HFFc6 (cell line): ENCODE data around the gene STX11. TPM values are rescaled to one million over a fixed set of nuclear protein-coding genes. Genes with fewer than 3 reads are reported as not detected.
A peak's percentile ranks its signal among the peaks of the same experiment; 100 is the strongest.

Experiments
- DNase-seq: peaks from one replicate; pipeline ENCODE4 v3.0.0-alpha.2; 2018
- H3K27ac Mint-ChIP-seq: 2 replicates; pipeline ENCODE4 v1.8.0; 2020; ENCODE audit warnings: mild to moderate bottlenecking, mixed read lengths
- H3K27me3 Mint-ChIP-seq: 2 replicates; pipeline ENCODE4 v1.8.0; 2021; ENCODE audit warnings: mild to moderate bottlenecking, moderate library complexity, mixed read lengths; ENCODE audit not compliant: insufficient read depth
- H3K36me3 Mint-ChIP-seq: 2 replicates; pipeline ENCODE4 v1.8.0; 2021; ENCODE audit warnings: low read depth, mixed read lengths
- H3K4me1 Mint-ChIP-seq: 2 replicates; pipeline ENCODE4 v1.8.0; 2020; ENCODE audit warnings: low read depth, mixed read lengths
- H3K4me3 Mint-ChIP-seq: 2 replicates; pipeline ENCODE4 v1.8.0; 2020; ENCODE audit warnings: mild to moderate bottlenecking, moderate library complexity, mixed read lengths
- H3K9me3 Mint-ChIP-seq: 2 replicates; pipeline ENCODE4 v1.8.0; 2020; ENCODE audit warnings: mild to moderate bottlenecking, mixed read lengths
- total RNA-seq, 6 experiments: library from RNA; stranded (reverse); fragmentation: NEBNext Ultra II Directional; extraction: Animal tissue kit (Norgen Biotek cat#: 25700); gene quantifications; 2 replicates in 1 of 6; 3 replicates in 5 of 6; pipeline ENCODE4 v1.2.3, GENCODE V29; 2021
- TF ChIP-seq, protein P1 (sequence below): fragments of 200-600 bp; sonication (generic); IDR thresholded peaks from 2 replicates; pipeline ENCODE4 v1.5.0; 2021; ENCODE audit warnings: antibody characterized with exemption, mild to moderate bottlenecking

Gene STX11
- total RNA-seq, 6 experiments from 2014 or later, result 0.30 to 0.53 (median 0.37) TPM

DNA sequence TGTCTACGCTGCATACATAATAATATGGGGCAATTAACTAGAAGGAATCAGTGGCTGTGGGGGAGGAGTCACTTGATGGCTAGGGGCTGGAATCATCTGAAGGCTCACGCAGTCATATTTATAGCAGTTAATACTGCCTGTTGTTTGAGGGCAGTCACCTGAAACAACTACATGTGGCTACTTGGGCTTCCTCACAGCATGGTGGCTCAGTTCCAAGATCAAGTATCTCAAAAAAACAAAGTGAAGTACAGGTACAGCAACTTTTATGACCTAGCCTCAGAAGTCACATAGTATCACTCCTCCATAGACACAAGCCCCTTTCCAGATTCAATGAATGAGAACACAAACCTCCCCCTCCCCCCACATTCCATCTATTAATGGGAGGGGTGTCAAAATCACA lies 63.7 kb downstream of the STX11 start:
- H3K4me3 Mint-ChIP-seq, result no peak overlapping the region
- 0 out of 2 replicates have a peak, but pooled peaks cover 7% of the 10 kb centered on the region for H3K36me3 Mint-ChIP-seq

GRCh38 chr6:144214622-144215401 lies 64.5 kb downstream of the STX11 start:
- Mint-ChIP-seq H3K36me3 (0 out of 2 replicates have a peak, but pooled peaks cover 7% of the 10 kb centered on the region), H3K27ac (peak overlapping the region; percentile 90), H3K27me3 (peaks cover 11% of the 10 kb centered on the region), H3K4me3 (peak overlapping the region; percentile 94), H3K9me3 (peaks cover 11% of the 10 kb centered on the region), H3K4me1 (peaks cover 38% of the 10 kb centered on the region)
- no peak for DNase-seq
- TF ChIP-seq, protein P1, sequence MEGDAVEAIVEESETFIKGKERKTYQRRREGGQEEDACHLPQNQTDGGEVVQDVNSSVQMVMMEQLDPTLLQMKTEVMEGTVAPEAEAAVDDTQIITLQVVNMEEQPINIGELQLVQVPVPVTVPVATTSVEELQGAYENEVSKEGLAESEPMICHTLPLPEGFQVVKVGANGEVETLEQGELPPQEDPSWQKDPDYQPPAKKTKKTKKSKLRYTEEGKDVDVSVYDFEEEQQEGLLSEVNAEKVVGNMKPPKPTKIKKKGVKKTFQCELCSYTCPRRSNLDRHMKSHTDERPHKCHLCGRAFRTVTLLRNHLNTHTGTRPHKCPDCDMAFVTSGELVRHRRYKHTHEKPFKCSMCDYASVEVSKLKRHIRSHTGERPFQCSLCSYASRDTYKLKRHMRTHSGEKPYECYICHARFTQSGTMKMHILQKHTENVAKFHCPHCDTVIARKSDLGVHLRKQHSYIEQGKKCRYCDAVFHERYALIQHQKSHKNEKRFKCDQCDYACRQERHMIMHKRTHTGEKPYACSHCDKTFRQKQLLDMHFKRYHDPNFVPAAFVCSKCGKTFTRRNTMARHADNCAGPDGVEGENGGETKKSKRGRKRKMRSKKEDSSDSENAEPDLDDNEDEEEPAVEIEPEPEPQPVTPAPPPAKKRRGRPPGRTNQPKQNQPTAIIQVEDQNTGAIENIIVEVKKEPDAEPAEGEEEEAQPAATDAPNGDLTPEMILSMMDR, result no peak

More for the DNA sequence above, 63.7 kb downstream of the STX11 start:
- Mint-ChIP-seq H3K4me1 (peaks cover 31% of the 10 kb centered on the region), H3K27me3 (peaks cover 15% of the 10 kb centered on the region), H3K27ac (no peak overlapping the region), H3K9me3 (peaks cover 11% of the 10 kb centered on the region)
- DNase-seq, result no peak
- TF ChIP-seq, protein P1, result no peak

GRCh38 chr6:144215402-144215931 lies 65.2 kb downstream of the STX11 start:
- Mint-ChIP-seq H3K36me3 (0 out of 2 replicates have a peak, but pooled peaks cover 7% of the 10 kb centered on the region), H3K27me3 (peaks cover 5% of the 10 kb centered on the region), H3K4me3 (peak overlapping the region; percentile 94), H3K27ac (peak overlapping the region; percentile 90), H3K9me3 (peaks cover 11% of the 10 kb centered on the region), H3K4me1 (peaks cover 45% of the 10 kb centered on the region)
- TF ChIP-seq, protein P1, result no peak
- DNase-seq, result no peak

DNA sequence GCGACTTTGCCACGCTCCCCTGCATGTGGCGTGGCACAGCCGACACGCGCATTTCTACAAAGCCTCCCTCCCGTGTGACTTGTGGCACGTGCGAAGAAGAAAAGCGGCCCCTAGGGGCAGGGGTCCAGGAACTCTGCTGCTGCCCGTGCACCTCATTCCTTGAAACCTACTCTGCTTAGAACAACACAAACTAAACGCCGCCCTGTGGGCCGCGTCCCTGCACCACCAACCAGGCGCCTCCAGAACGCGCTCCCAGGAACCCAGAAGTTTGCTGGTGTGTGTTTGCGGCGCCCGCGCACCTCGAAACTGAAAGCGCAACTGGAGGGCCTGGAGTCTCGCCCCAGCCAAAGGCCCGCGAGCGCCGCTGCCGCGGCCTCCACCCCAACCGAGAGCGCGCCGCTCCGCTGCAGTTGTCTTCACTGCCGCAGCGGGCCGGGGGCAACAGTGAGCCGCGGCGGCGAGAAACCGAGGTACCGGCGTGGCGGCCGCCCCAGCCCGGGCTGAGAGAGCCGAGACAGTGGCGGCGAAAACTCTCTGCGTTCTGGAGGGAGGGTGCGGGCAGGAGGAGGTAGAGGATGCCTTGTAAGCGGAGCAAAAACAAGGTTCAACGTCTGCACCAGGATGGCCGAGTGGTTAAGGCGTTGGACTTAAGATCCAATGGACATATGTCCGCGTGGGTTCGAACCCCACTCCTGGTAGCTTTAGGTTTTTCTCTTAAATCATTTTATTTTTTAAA lies 65.8 kb downstream of the STX11 start:
- DNase-seq, result peak; percentile 95
- TF ChIP-seq, protein P1, result peak; percentile 83
- Mint-ChIP-seq H3K4me3 (peak overlapping the region; percentile 94), H3K27me3 (peaks cover 4% of the 10 kb centered on the region), H3K36me3 (0 out of 2 replicates have a peak, but pooled peaks cover 7% of the 10 kb centered on the region), H3K4me1 (peaks cover 46% of the 10 kb centered on the region), H3K27ac (peak overlapping the region; percentile 90), H3K9me3 (peaks cover 11% of the 10 kb centered on the region)

- Mint-ChIP-seq H3K27ac (peak overlapping the region; percentile 90), H3K9me3 (peaks cover 11% of the 10 kb centered on the region), H3K4me1 (peaks cover 46% of the 10 kb centered on the region), H3K4me3 (peak overlapping the region; percentile 94), H3K36me3 (0 out of 2 replicates have a peak, but pooled peaks cover 7% of the 10 kb centered on the region), H3K27me3 (peaks cover 4% of the 10 kb centered on the region)
- DNase-seq, result peak; percentile 94
- TF ChIP-seq, protein P1, result no peak
These were observed 66.4 kb downstream of the STX11 start for GRCh38 chr6:144216668-144217218.
